Osteoblast (primary cell): ENCODE measurements around the gene SEPTIN8. TPM values are rescaled to one million over a fixed set of nuclear protein-coding genes. Genes with fewer than 3 reads are reported as not detected.

Source experiments
- DNase-seq: peaks from one replicate; pipeline ENCODE4 v3.0.0; 2011; ENCODE audit warnings: low spot score, mixed read lengths; ENCODE audit not compliant: insufficient read length; ENCODE audit errors: missing footprints
- H2AFZ ChIP-seq: 2 replicates; pipeline ENCODE4 v1.6.0; 2011; ENCODE audit warnings: mild to moderate bottlenecking, low read length
- H3K27ac ChIP-seq: 2 replicates; pipeline ENCODE4 v1.5.1; 2011; ENCODE audit warnings: mild to moderate bottlenecking, low read depth, low read length, moderate library complexity
- H3K27me3 ChIP-seq: 2 replicates; pipeline ENCODE4 v1.6.0; 2012; ENCODE audit warnings: mild to moderate bottlenecking, control low read depth, inconsistent platforms, low read length, moderate library complexity; ENCODE audit not compliant: insufficient read depth
- H3K36me3 ChIP-seq: 2 replicates; pipeline ENCODE4 v1.5.1; 2011; ENCODE audit warnings: mild to moderate bottlenecking, low read length, control low read depth, moderate library complexity; ENCODE audit not compliant: insufficient read depth
- H3K4me1 ChIP-seq: 2 replicates; pipeline ENCODE4 v1.5.1; 2011; ENCODE audit warnings: mild to moderate bottlenecking, low read length, control low read depth, moderate library complexity; ENCODE audit not compliant: insufficient read depth
- H3K4me2 ChIP-seq: 2 replicates; pipeline ENCODE4 v1.6.0; 2011; ENCODE audit warnings: mild to moderate bottlenecking, low read length; ENCODE audit not compliant: insufficient read depth
- H3K4me3 ChIP-seq: fragments of 200-600 bp; sonication (generic); 3 replicates; pipeline ENCODE4 v1.5.1; 2012; ENCODE audit warnings: mild to moderate bottlenecking, low read length, inconsistent platforms; ENCODE audit not compliant: insufficient read depth
- H3K79me2 ChIP-seq: 2 replicates; pipeline ENCODE4 v1.6.0; 2012; ENCODE audit warnings: mild to moderate bottlenecking, low read length, control low read depth, inconsistent platforms; ENCODE audit not compliant: insufficient read depth
- H3K9me3 ChIP-seq: 2 replicates; pipeline ENCODE4 v1.5.1; 2011; ENCODE audit warnings: low read depth, low read length, control low read depth
- H4K20me1 ChIP-seq: 2 replicates; pipeline ENCODE4 v1.6.0; 2012; ENCODE audit warnings: mild to moderate bottlenecking, low read length, control low read depth; ENCODE audit not compliant: insufficient read depth
- total RNA-seq: library from RNA; depleted of rRNA; stranded (reverse); fragments of >200 nt; gene quantifications from 2 replicates; pipeline ENCODE4 v1.2.3, GENCODE V29; 2012
- TF ChIP-seq, protein P1 (sequence below): IDR thresholded peaks from 2 replicates; pipeline ENCODE4 v1.5.1; 2011; ENCODE audit warnings: mild to moderate bottlenecking, low read depth, low read length, moderate library complexity; ENCODE audit errors: extremely low read depth

The SEPTIN8 gene
- total RNA-seq, 1 donor = 33.7 TPM

DNA sequence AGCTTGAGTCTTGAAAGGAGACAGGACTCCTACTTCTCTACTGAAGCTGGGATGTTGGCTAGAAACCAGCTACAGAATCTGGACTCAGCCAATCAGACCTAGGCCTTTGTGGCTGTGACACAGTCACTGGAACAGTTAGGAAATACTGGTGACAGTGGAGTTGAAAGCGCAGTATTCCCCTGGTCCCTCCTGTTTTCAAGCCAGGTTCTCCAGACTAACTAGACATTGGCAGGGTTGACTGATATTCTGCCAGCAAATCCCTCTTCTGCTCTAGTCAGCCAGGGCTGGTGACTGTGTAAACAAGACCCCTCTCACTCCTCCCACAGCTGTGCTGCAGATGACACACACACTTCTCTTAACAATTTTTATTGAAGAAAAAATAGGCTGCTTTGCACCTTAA lies 44.8 kb upstream of the SEPTIN8 start:
- Histone ChIP-seq H3K36me3 (peaks cover 6% of the 10 kb centered on the region), H3K27ac (no peak overlapping the region), H3K4me1 (peaks cover 3% of the 10 kb centered on the region), H3K4me3 (no peak overlapping the region), H2AFZ (no peak overlapping the region), H4K20me1 (no peaks in the 10 kb centered on the region), H3K9me3 (no peaks in the 10 kb centered on the region), H3K27me3 (no peaks in the 10 kb centered on the region), H3K4me2 (no peak overlapping the region), H3K79me2 (no peaks in the 10 kb centered on the region)
- TF ChIP-seq, protein P1, sequence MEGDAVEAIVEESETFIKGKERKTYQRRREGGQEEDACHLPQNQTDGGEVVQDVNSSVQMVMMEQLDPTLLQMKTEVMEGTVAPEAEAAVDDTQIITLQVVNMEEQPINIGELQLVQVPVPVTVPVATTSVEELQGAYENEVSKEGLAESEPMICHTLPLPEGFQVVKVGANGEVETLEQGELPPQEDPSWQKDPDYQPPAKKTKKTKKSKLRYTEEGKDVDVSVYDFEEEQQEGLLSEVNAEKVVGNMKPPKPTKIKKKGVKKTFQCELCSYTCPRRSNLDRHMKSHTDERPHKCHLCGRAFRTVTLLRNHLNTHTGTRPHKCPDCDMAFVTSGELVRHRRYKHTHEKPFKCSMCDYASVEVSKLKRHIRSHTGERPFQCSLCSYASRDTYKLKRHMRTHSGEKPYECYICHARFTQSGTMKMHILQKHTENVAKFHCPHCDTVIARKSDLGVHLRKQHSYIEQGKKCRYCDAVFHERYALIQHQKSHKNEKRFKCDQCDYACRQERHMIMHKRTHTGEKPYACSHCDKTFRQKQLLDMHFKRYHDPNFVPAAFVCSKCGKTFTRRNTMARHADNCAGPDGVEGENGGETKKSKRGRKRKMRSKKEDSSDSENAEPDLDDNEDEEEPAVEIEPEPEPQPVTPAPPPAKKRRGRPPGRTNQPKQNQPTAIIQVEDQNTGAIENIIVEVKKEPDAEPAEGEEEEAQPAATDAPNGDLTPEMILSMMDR = no peak
- DNase-seq = peak; percentile 94

DNA sequence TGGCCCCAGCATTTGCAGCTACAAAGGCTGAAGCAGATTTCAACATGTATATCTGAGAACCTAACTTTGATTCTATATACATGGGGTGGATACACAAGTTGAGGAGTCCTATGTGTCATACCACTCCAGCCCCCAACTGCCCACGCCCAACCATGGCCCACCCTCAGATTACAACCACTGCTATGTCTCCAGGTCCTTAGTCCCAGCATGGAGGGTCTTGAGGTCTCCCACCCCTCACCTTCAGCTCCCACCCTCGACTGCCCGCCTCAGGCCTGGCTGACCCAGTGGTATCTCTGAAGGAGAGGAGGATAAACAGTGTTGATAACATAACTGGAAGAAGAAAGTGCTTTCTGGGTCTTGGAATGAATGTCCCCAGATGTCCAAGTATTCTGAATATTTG lies 44.3 kb upstream of the SEPTIN8 start:
- TF ChIP-seq, protein P1 = no peak
- Histone ChIP-seq H3K4me3 (no peak overlapping the region), H4K20me1 (no peaks in the 10 kb centered on the region), H3K4me1 (peaks cover 5% of the 10 kb centered on the region), H2AFZ (no peak overlapping the region), H3K9me3 (no peaks in the 10 kb centered on the region), H3K27me3 (no peaks in the 10 kb centered on the region), H3K4me2 (no peak overlapping the region), H3K79me2 (no peaks in the 10 kb centered on the region), H3K36me3 (peaks cover 6% of the 10 kb centered on the region), H3K27ac (no peak overlapping the region)
- peak; percentile 89 for DNase-seq

DNA sequence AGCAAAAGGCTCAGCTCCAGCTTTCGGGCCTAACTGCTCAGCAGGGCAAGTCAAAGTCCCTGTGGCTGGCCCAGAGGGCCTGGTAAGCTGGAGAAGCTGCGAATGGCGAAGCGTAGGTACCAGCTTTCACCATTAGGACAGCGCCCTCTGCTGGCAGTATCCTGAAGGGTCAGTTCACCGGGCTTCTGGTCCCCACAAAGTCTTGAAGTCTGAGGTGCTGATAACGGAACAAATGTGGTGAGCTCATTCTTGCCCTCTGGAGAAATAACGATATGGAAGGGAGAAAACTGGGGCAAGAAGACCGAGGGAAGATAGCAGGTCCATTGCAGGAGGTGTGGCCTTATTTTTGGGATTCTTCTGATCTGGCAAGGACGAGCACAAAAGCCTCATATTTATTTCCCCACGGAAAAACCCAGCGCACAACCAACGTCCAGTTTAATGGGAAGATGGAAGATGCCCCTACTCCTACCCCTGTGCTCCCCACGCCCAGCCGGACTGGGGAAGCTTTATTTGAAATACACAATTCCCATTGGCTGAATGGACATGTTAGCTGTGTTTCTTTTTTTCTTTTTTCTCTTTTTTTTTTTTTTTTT lies 43.2 kb upstream of the SEPTIN8 start:
- DNase-seq = peak; percentile 100
- Histone ChIP-seq H3K9me3 (no peaks in the 10 kb centered on the region), H3K4me2 (peak overlapping the region; percentile 63), H3K4me3 (no peak overlapping the region), H4K20me1 (no peaks in the 10 kb centered on the region), H3K36me3 (peaks cover 6% of the 10 kb centered on the region), H3K27me3 (no peaks in the 10 kb centered on the region), H3K79me2 (no peaks in the 10 kb centered on the region), H2AFZ (peak overlapping the region; percentile 25), H3K4me1 (peaks cover 16% of the 10 kb centered on the region), H3K27ac (no peak overlapping the region)
- TF ChIP-seq, protein P1 = peak; percentile 96

DNA sequence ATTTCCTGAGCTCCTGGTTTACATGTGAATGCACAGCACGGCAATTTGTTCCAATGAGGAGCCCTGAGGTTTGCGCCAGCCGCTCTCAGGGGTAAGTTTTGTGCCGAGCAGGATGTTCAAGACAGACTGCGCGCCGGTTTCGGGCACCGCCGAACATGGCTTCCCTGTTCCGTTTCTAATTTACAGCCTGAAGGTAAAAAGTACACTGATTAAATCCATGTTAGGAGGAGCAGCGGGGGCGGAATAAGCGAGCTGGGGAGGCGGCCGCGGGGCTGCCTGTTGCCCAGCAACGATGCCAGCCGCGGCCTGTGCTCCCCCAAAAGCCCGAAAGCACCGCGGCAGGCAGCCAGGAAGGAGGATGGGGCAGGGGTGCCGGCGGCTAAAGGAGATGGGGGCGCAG lies 42.4 kb upstream of the SEPTIN8 start:
- peaks cover 19% of the 10 kb centered on the region for H3K4me1 ChIP-seq
- no peak overlapping the region for H3K27ac ChIP-seq
- peaks cover 2% of the 10 kb centered on the region for H3K27me3 ChIP-seq
- H3K36me3 ChIP-seq = no peaks in the 10 kb centered on the region
- H4K20me1 ChIP-seq = no peaks in the 10 kb centered on the region
- TF ChIP-seq, protein P1 = no peak
- no peaks in the 10 kb centered on the region for H3K79me2 ChIP-seq
- no peaks in the 10 kb centered on the region for H3K9me3 ChIP-seq
- no peak overlapping the region for H2AFZ ChIP-seq
- peak; percentile 69 for DNase-seq
- H3K4me3 ChIP-seq = no peak overlapping the region
- H3K4me2 ChIP-seq = no peak overlapping the region
